Measurements from ENCODE around the gene SH3GL1.
A peak's percentile ranks its signal among the peaks of the same experiment; 100 is the strongest.

Gene SH3GL1

DNA sequence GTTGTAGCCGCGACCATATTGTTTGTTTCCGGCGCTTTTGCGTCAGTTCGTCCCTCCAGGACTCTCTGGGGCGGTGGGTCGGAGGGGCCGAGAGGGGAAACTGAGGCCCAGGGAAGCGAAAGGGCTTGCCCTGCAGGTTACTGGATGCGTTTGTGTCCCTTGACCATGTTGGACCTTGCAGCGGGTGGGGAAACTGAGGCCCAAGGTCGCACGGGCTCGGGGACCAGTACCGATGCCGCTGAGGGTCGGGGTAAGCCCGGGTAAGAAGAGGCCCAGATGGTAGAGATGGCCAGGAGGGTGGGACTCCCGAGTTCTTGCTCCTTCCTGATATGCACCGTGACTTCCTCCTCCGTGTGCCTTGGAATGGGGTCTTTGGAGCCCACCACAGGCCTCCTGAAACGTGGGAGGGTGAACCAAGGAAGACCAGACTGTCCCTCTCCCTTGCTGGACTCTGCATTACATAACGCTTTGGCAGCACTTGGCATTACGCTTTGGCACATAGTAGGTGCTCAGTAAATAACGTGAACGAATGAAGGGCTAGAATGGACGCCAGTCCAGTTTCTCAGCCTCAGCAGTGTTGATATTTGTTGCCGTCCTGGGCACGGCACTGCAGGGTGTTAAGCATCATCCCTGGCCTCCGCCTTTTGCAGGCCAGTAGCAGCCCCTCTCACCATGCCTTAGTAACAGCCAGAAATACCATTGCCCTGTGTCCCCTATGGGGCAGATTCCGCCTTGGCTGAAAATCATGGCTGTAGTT, 2.8 kb upstream of the SH3GL1 start:
- Histone ChIP-seq H3K27me3 (ENCODE audit: insufficient read depth, insufficient read length) (no peaks in the 10 kb centered on the region), H3K36me3 (ENCODE audit: insufficient read depth, insufficient read length, low read length) (peaks cover 40% of the 10 kb centered on the region), H3K4me3 (ENCODE audit: insufficient read length, low read depth) (peak overlapping the region; percentile 72), H3K9ac (ENCODE audit: insufficient read length, low read depth) (peak overlapping the region; percentile 95), H3K9me3 (ENCODE audit: insufficient read depth, low read length) (no peaks in the 10 kb centered on the region), H3K4me1 (ENCODE audit: insufficient read depth, insufficient read length) (peaks cover 4% of the 10 kb centered on the region)
- no peak for TF ChIP-seq SUZ12 (IDR thresholded peaks at IDR 0.05; ENCODE audit: extremely low read depth, insufficient read depth, insufficient read length)
- TF ChIP-seq YY1 (IDR thresholded peaks at IDR 0.05; ENCODE audit: insufficient read depth, insufficient read length) = no peak
- no peak for TF ChIP-seq ZNF274 (IDR thresholded peaks at IDR 0.05; ENCODE audit: low read depth, low read length)
- DNase-seq (ENCODE audit: low read depth, low spot score) = no peak

- no peak for TF ChIP-seq SUZ12 (IDR thresholded peaks at IDR 0.05; ENCODE audit: extremely low read depth, insufficient read depth, insufficient read length)
- TF ChIP-seq YY1 (IDR thresholded peaks at IDR 0.05; ENCODE audit: insufficient read depth, insufficient read length) = no peak
- TF ChIP-seq ZNF274 (IDR thresholded peaks at IDR 0.05; ENCODE audit: low read depth, low read length) = no peak
These were observed 2.0 kb upstream of the SH3GL1 start, which contains the start of gene CHAF1A for GRCh38 chr19:4402171-4403004. Gene CHAF1A, plus strand, starts transcription at chr19:4402640. Its CDS starts 123 bp downstream, at chr19:4402763.

GRCh38 chr19:4401769-4402170, 1.4 kb upstream of the SH3GL1 start:
- no peak for TF ChIP-seq ZNF274 (IDR thresholded peaks at IDR 0.05; ENCODE audit: low read depth, low read length)
- no peak for TF ChIP-seq SUZ12 (IDR thresholded peaks at IDR 0.05; ENCODE audit: extremely low read depth, insufficient read depth, insufficient read length)
- TF ChIP-seq YY1 (IDR thresholded peaks at IDR 0.05; ENCODE audit: insufficient read depth, insufficient read length) = no peak
- H3K9ac ChIP-seq (ENCODE audit: insufficient read length, low read depth) = no peak overlapping the region
- H3K9me3 ChIP-seq (ENCODE audit: insufficient read depth, low read length) = no peaks in the 10 kb centered on the region
- peaks cover 4% of the 10 kb centered on the region for H3K4me1 ChIP-seq (ENCODE audit: insufficient read depth, insufficient read length)
- H3K4me3 ChIP-seq (ENCODE audit: insufficient read length, low read depth) = no peak overlapping the region
- DNase-seq (ENCODE audit: low read depth, low spot score) = no peak
- peaks cover 47% of the 10 kb centered on the region for H3K36me3 ChIP-seq (ENCODE audit: insufficient read depth, insufficient read length, low read length)
- H3K27me3 ChIP-seq (ENCODE audit: insufficient read depth, insufficient read length) = no peaks in the 10 kb centered on the region

More at GRCh38 chr19:4402171-4403004, 2.0 kb upstream of the SH3GL1 start, which contains the start of gene CHAF1A:
- H3K27me3 ChIP-seq (ENCODE audit: insufficient read depth, insufficient read length) = no peaks in the 10 kb centered on the region
- peak; percentile 99 for DNase-seq (ENCODE audit: low read depth, low spot score)
- H3K9me3 ChIP-seq (ENCODE audit: insufficient read depth, low read length) = no peaks in the 10 kb centered on the region
- peak within 1 kb of the TSS; percentile 95 for H3K9ac ChIP-seq (ENCODE audit: insufficient read length, low read depth)
- peaks cover 47% of the 10 kb centered on the region for H3K36me3 ChIP-seq (ENCODE audit: insufficient read depth, insufficient read length, low read length)
- H3K4me3 ChIP-seq (ENCODE audit: insufficient read length, low read depth) = peak within 1 kb of the TSS; percentile 72
- H3K4me1 ChIP-seq (ENCODE audit: insufficient read depth, insufficient read length) = peaks cover 4% of the 10 kb centered on the region

DNA sequence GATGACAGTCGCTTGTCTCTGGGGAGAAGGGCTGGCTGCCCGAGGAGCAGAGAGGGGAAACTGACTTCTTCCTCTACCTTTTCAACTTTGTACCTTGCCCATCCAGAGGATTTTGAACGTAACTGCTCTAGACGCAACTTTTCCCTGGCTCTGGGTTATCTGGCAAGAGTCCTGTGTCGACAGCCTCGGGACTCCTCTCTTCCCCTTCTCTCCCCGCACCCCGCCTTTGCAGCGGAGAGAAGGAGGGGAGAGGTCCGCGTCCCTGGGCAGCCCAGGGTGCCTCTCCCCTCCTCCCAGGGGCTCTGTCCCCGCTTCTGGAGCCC, 574 bp downstream of the SH3GL1 start:
- no peaks in the 10 kb centered on the region for H3K27me3 ChIP-seq (ENCODE audit: insufficient read depth, insufficient read length)
- no peaks in the 10 kb centered on the region for H3K9me3 ChIP-seq (ENCODE audit: insufficient read depth, low read length)
- peaks cover 51% of the 10 kb centered on the region for H3K36me3 ChIP-seq (ENCODE audit: insufficient read depth, insufficient read length, low read length)
- peak overlapping the region; percentile 79 for H3K4me3 ChIP-seq (ENCODE audit: insufficient read length, low read depth)
- no peak for DNase-seq (ENCODE audit: low read depth, low spot score)
- H3K9ac ChIP-seq (ENCODE audit: insufficient read length, low read depth) = peak overlapping the region; percentile 97
- no peak for TF ChIP-seq SUZ12 (IDR thresholded peaks at IDR 0.05; ENCODE audit: extremely low read depth, insufficient read depth, insufficient read length)
- TF ChIP-seq YY1 (IDR thresholded peaks at IDR 0.05; ENCODE audit: insufficient read depth, insufficient read length) = no peak
- no peak for TF ChIP-seq ZNF274 (IDR thresholded peaks at IDR 0.05; ENCODE audit: low read depth, low read length)
- H3K4me1 ChIP-seq (ENCODE audit: insufficient read depth, insufficient read length) = peaks cover 2% of the 10 kb centered on the region

DNA sequence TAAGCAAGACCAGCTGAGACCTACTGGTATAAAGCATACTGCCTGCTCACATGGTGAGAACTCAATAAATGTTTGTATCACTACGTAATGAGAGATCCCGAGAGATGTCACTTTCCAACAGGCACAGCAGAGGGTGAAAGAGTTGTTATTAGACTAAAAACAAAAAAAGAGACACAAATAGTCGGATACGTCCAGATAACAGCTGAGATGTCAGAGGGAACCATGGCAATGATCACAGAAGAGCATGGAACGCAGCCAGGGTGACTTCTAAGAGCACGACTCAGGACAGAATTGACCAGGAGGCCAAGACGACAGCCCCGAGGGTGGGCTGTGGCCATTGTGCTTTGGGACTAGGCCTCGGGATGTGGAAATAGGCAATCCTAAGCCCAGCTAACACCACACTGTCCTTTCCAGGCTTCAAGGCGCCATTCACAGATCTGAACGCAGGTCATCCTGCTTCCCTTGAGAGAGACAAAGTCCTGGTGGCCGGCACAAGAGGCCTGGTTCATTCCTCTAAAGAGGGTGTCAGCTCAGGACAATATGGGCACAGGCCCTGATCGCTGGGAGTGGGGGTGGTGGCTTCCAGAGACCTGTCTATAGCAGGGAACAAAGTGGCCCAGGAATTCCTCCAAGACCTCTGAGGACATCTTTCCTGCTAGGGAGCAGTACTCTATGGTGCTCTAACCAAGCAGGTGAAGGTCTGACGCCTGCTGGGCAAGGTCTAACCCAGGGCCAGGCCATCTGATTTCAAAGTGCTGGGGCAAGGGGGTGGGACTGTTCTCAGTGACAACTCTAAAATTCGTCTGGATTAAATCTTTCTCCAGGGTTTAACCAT, 3.2 kb downstream of the SH3GL1 start:
- DNase-seq (ENCODE audit: low read depth, low spot score) = no peak
- TF ChIP-seq YY1 (IDR thresholded peaks at IDR 0.05; ENCODE audit: insufficient read depth, insufficient read length) = no peak
- no peak for TF ChIP-seq SUZ12 (IDR thresholded peaks at IDR 0.05; ENCODE audit: extremely low read depth, insufficient read depth, insufficient read length)
- no peak for TF ChIP-seq ZNF274 (IDR thresholded peaks at IDR 0.05; ENCODE audit: low read depth, low read length)
- Histone ChIP-seq H3K27me3 (ENCODE audit: insufficient read depth, insufficient read length) (peaks cover 12% of the 10 kb centered on the region), H3K4me3 (ENCODE audit: insufficient read length, low read depth) (no peak overlapping the region), H3K9ac (ENCODE audit: insufficient read length, low read depth) (no peak overlapping the region), H3K36me3 (ENCODE audit: insufficient read depth, insufficient read length, low read length) (peaks cover 37% of the 10 kb centered on the region), H3K4me1 (ENCODE audit: insufficient read depth, insufficient read length) (peaks cover 6% of the 10 kb centered on the region), H3K9me3 (ENCODE audit: insufficient read depth, low read length) (no peaks in the 10 kb centered on the region)

GRCh38 chr19:4393947-4394590, 6.3 kb downstream of the SH3GL1 start:
- H3K27me3 ChIP-seq (ENCODE audit: insufficient read depth, insufficient read length) = peaks cover 32% of the 10 kb centered on the region
- H3K4me1 ChIP-seq (ENCODE audit: insufficient read depth, insufficient read length) = peaks cover 30% of the 10 kb centered on the region
- peak overlapping the region; percentile 72 for H3K9ac ChIP-seq (ENCODE audit: insufficient read length, low read depth)
- H3K36me3 ChIP-seq (ENCODE audit: insufficient read depth, insufficient read length, low read length) = peaks cover 53% of the 10 kb centered on the region
- no peak overlapping the region for H3K4me3 ChIP-seq (ENCODE audit: insufficient read length, low read depth)
- TF ChIP-seq ZNF274 (IDR thresholded peaks at IDR 0.05; ENCODE audit: low read depth, low read length) (no peak), YY1 (IDR thresholded peaks at IDR 0.05; ENCODE audit: insufficient read depth, insufficient read length) (no peak), SUZ12 (IDR thresholded peaks at IDR 0.05; ENCODE audit: extremely low read depth, insufficient read depth, insufficient read length) (no peak)
- peak; percentile 64 for DNase-seq (ENCODE audit: low read depth, low spot score)
- H3K9me3 ChIP-seq (ENCODE audit: insufficient read depth, low read length) = no peaks in the 10 kb centered on the region
